Mesodermal cell (in vitro differentiated cells): Measurements from ENCODE around the gene MICAL3.

Source experiments
- H3K27ac ChIP-seq: 2 replicates; pipeline ENCODE4 v1.7.0; 2013; ENCODE audit warnings: mild to moderate bottlenecking, low read depth, low read length, moderate library complexity; ENCODE audit not compliant: severe bottlenecking
- H3K36me3 ChIP-seq: 2 replicates; pipeline ENCODE4 v1.7.1; 2013; ENCODE audit warnings: mild to moderate bottlenecking, low read length, moderate library complexity; ENCODE audit not compliant: control insufficient read depth, insufficient read depth
- H3K4me1 ChIP-seq: one replicate; pipeline ENCODE4 v1.7.1; 2013; ENCODE audit warnings: mild to moderate bottlenecking, low read length; ENCODE audit not compliant: insufficient read depth, control insufficient read depth, poor library complexity, severe bottlenecking
- H3K4me3 ChIP-seq: 2 replicates; pipeline ENCODE4 v1.7.0; 2013; ENCODE audit warnings: low read length, control low read depth, mild to moderate bottlenecking; ENCODE audit not compliant: insufficient read depth, poor library complexity, severe bottlenecking; ENCODE audit errors: extremely low read depth
- H3K9me3 ChIP-seq: 2 replicates; pipeline ENCODE4 v1.7.1; 2013; ENCODE audit warnings: mild to moderate bottlenecking, low read length, moderate library complexity; ENCODE audit not compliant: control insufficient read depth
- WGBS, 2 experiments: methylation state at CpG; one replicate each; pipeline ENCODE4 v1.1.5; 2013; ENCODE audit warnings: missing lambda C conversion rate in 2 of 2; ENCODE audit not compliant: insufficient coverage in 2 of 2; 5-methylcytosine and 5-hydroxymethylcytosine counted together

The MICAL3 gene

DNA sequence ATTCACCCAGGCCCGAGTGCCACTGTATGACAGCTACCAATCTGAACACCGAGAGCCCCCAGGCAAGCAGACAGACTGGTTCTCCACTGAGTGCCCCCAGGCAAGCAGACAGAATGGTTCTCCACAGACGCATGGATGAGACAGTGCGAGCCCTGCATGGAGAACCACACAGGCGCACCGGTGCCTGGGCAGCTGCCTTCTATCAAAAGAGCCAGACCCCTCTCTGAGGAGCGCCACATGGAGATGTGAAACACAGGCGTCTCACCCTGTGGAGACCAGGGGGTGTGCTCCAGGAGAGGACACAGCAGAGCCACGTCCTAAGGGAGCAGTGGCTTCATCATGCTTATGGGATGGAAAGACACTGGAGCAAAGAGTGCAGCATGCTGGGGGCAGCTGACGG lies 155.6 kb downstream of the MICAL3 start:
- Histone ChIP-seq H3K9me3 (no peaks in the 10 kb centered on the region), H3K4me1 (no peaks in the 10 kb centered on the region), H3K36me3 (peaks cover 70% of the 10 kb centered on the region), H3K4me3 (no peak overlapping the region), H3K27ac (no peak overlapping the region)
- WGBS, 2 experiments = 95 to 96% methylated on average over 10 of the region's 10 CpGs

DNA sequence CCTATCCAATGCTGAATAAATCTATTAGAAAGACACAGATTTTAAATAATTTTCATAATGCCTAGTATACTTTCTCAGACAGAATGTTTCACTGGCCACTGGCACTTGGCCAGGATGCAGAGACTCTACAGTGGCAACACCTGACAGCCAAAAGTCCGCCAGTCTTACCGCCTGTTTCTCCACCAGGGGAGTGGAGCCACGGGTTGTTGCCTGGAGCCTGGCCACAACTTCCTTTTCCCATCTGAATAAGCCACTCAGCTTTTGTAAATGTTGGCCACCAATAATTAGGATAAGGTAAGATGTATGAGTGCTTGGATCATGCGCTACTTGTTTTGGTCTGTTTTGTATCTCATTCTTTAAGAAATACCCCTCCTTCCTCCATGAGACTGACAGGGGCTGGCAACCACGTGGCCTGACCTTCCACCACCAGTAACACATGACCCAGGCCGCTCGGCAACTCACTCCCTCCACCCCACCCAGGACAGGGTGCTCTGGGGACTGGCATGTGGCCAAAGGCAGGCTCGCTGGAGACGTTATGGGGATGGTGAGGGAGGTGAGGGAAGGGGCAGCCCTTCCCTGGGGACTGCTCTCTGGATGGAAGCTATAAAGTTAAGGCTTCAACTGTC lies 157.1 kb downstream of the MICAL3 start:
- 94% methylated on average over 2 of the region's 9 CpGs; no CpG with 5 or more reads in 1 of the 2 experiments for WGBS, 2 experiments
- Histone ChIP-seq H3K36me3 (peaks cover 63% of the 10 kb centered on the region), H3K4me3 (no peak overlapping the region), H3K27ac (no peak overlapping the region), H3K4me1 (no peaks in the 10 kb centered on the region), H3K9me3 (no peaks in the 10 kb centered on the region)

DNA sequence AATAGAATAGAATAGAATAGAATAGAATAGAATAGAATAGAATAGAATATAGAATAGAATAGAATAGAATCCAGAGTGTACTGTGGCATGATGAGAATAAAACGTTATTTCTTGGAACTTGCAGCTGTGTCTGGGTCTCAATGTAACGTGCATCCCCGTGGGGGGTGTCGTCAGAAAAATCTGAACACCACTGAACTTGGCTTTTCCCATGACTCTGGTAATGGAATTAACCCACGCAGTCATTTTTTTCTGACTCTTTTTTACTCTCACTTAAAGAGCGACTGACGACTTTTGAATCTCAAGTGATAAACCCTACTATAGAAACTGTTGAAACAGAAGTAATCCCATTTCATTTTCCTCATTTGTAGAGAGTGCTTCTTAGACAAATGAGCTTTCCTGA lies 157.7 kb downstream of the MICAL3 start:
- no peak overlapping the region for H3K4me3 ChIP-seq
- H3K4me1 ChIP-seq = no peaks in the 10 kb centered on the region
- peaks cover 63% of the 10 kb centered on the region for H3K36me3 ChIP-seq
- no peaks in the 10 kb centered on the region for H3K9me3 ChIP-seq
- 92 to 100% methylated on average over 4 to 5 of the region's 7 CpGs for WGBS, 2 experiments
- H3K27ac ChIP-seq = no peak overlapping the region

DNA sequence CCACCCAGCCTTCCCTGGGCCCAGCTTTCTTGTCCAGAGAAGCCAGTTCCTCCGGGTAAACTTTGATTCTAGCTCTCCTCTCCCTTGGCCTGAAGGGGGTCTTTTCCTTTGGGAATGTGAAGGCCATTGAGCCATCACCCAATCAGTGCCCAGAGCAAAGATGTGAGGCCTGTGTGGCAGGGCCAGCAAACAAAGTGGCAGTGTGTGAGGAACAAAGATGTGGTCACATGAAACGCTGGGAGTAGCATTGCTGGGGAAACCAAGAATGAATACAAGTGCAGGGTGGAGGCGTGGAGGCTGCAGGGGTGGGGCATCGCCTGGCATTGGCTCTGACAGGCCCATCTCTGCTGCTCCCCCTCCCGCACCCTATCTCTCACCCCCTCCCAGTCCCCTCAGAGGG lies 158.2 kb downstream of the MICAL3 start:
- Histone ChIP-seq H3K4me3 (no peak overlapping the region), H3K27ac (peak overlapping the region; percentile 59), H3K9me3 (no peaks in the 10 kb centered on the region), H3K36me3 (peaks cover 61% of the 10 kb centered on the region), H3K4me1 (no peaks in the 10 kb centered on the region)
- WGBS, 2 experiments = 80 to 100% methylated on average over 1 to 2 of the region's 5 CpGs

DNA sequence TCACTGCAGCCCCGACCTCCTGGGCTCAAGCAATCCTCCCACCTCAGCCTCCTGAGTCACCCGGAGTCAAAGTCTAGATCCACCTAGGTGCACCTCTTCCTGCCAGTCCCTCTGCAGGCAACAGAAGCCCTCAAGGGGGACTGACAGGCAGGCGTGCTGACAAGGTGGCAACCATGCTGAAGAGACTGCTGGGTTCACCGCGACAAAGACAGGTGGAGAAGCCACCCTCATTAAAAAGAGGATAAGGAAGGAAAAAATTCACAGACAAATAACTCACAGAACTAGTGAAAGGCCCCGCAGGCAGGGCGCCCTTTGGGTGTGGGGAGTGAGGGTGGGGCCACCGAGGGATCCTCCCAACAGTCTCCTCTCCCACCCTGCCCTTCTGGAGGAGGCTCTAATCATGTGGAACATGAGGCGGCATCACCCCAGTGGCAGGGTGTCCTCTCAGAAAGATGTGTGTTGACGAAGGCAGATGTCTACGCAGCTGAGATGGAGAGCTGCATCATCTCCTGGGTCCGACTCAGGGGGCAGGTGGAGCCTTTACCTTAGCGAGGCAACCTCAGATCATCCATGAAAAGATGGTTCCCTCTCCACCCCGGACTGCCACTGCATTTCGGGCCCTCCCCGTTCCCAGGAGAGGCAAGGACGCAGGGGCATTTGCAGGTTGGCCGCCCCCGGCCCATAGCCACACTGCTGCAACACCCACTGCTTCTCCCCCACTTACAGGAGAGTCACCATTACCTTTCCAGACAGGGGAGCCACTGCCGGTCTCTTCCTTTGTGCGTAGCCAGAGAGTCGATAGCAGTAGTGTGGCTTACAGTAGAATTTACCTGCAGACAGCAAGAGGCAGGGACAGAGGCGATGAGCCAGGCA lies 158.9 kb downstream of the MICAL3 start:
- H3K27ac ChIP-seq = peak overlapping the region; percentile 59

DNA sequence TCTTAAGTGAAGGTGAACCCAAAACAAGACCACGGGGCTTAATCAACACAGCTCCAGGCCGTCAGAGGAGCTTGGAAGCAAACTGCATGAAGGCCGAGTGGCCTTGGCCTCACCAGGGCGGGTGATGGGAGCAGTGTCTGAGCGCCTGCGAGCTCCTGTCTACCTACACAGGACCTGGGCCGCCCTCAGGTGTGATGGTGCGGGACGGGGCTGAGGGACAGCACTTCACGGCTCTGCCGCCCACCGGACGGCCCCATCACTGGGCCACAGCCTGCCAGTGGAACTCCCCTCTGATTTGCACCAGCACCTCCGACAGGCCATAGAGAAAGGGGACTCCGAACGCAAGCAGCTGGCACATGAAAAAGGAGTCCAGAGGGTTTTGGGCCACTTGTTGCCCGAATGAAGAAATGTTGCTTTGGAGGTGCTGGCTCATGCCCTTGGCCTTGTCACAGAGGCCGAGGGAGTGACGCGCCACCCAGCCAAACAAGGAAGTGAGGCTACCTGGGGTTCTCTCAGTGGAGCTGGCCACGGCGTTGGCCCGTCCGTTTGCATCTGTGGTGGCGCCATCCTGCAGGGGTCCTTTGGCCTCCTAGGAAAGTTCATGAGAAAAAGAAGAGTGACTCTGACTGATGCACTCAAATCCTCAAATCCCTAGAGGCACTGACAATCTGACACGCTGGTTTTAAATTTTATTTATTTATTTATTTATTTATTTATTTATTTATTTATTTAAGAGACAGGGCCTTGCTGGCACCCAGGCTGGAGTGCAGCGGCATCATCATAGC lies 159.8 kb downstream of the MICAL3 start:
- Histone ChIP-seq H3K9me3 (no peaks in the 10 kb centered on the region), H3K27ac (no peak overlapping the region), H3K4me3 (no peak overlapping the region), H3K36me3 (peaks cover 65% of the 10 kb centered on the region), H3K4me1 (no peaks in the 10 kb centered on the region)
- 98 to 99% methylated on average over 21 to 23 of the region's 27 CpGs for WGBS, 2 experiments

More for the DNA sequence above, 158.9 kb downstream of the MICAL3 start:
- WGBS, 2 experiments = 98 to 100% methylated on average over 16 to 19 of the region's 23 CpGs
- no peaks in the 10 kb centered on the region for H3K4me1 ChIP-seq
- H3K4me3 ChIP-seq = no peak overlapping the region
- no peaks in the 10 kb centered on the region for H3K9me3 ChIP-seq
- peaks cover 64% of the 10 kb centered on the region for H3K36me3 ChIP-seq

DNA sequence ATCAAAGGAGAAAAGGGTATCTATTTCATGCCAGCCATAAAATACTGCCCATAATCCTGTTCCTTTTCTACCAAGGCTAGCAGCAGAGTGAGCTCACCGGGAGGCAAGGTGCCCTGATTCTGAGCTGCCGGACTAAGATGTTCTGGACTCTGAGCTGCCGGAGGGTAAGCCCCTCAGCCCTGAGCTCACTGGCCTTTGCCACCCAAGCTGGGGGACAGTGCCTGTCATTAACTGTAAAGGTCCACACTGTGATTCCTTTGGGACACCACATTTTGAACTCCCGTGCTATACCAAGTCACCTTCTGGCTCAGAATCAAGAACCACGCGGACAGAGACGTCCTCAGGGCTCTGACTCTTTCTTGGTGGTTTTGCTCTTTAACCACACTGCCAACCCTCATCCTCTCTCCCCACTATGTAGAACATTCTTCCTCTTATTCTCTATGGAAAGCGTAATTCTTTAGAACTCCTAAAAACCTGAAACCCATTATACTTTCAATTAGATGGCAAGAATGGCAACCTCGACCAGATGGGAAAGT lies 161.6 kb downstream of the MICAL3 start:
- Histone ChIP-seq H3K4me1 (no peaks in the 10 kb centered on the region), H3K4me3 (no peak overlapping the region), H3K36me3 (peaks cover 73% of the 10 kb centered on the region), H3K27ac (no peak overlapping the region), H3K9me3 (no peaks in the 10 kb centered on the region)
- 97 to 98% methylated on average over 8 of the region's 9 CpGs for WGBS, 2 experiments

DNA sequence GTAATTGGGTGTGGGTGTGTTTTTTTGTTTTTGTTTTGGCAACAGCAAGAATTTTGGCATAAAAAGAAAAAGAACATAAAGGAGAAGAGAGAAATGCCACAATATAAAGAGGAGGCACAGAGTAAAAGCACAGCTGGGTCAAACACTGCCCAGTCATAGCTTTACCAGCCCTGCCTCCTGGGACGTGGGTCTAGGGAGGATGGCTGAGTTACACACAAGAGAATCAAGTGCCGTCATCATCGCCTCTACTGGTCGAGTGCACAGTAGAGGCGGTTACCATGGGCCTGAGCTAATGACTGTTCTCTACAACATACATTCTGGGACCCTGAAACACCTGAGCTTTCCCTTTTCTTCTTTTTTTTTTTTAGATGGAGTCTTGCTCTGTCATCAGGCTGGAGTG lies 162.5 kb downstream of the MICAL3 start:
- WGBS, 2 experiments = 87 to 97% methylated on average over 5 of the region's 5 CpGs
- Histone ChIP-seq H3K4me1 (no peaks in the 10 kb centered on the region), H3K9me3 (no peaks in the 10 kb centered on the region), H3K4me3 (no peak overlapping the region), H3K27ac (no peak overlapping the region), H3K36me3 (peaks cover 70% of the 10 kb centered on the region)

DNA sequence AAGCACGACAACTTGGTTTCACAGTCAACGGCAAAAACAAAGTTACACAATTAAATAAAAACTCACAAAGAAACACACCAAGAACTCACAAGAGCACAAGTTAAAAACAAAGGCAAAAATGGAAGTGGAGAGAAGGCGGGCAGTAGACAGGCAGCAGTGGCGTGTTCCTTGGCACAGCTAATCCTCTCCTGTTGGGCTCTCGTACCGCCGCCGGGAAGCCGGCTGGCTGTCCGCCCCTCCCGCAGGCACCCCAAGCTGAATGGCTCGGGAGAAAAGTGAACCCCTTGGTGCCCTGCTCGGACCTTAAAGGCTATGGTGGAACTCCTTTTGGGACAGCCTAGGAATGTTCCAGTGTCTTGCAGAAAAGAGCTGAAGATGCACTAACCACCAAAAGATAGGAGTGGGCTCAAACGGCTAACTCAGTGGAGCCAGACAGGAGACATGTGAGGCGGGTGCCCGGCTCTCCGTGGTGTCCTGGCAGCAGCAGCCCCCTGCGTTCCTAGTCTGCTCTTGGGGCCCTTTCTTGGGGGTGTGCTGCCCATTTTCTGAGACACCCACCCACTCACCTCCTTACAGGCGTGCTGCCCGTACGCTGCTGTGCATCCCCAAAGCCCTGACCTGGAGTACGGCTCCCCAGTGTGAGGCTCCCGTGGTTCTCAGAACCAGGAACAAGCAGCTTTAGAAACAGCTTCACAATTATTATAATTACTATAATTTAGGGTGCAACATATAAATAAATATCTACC lies 164.0 kb downstream of the MICAL3 start:
- WGBS, 2 experiments = 92 to 94% methylated on average over 16 to 20 of the region's 23 CpGs
- H3K4me1 ChIP-seq = no peaks in the 10 kb centered on the region
- no peaks in the 10 kb centered on the region for H3K9me3 ChIP-seq
- no peak overlapping the region for H3K4me3 ChIP-seq
- H3K36me3 ChIP-seq = peaks cover 66% of the 10 kb centered on the region
- H3K27ac ChIP-seq = no peak overlapping the region

DNA sequence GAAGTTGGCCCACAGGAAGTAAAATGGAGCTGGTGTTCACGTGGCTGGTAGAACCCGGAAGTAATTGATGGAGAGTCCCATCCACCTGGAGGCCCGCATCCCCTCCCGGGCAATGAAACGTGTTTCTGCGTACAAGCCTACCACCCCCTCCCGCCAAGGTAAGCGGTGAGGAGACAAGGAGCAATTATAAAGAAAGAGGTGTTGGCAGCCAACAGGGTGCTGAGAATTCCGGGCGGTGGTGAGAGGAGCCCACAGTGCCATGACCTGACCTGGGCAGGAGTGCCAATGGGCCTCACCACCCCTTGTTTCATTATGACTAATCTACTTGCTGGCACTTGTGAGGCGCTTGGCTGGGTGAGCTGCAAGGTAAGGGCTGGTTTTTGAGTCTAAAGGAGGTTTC lies 166.3 kb downstream of the MICAL3 start:
- Histone ChIP-seq H3K4me3 (no peak overlapping the region), H3K36me3 (peaks cover 58% of the 10 kb centered on the region), H3K27ac (no peak overlapping the region), H3K4me1 (no peaks in the 10 kb centered on the region), H3K9me3 (no peaks in the 10 kb centered on the region)
- 90 to 95% methylated on average over 7 to 10 of the region's 11 CpGs for WGBS, 2 experiments
